ES-I3 (cell line): Measurements from ENCODE around the gene NGLY1.

Source experiments
- H3K36me3 ChIP-seq: 2 replicates; pipeline ENCODE4 v1.6.1; 2013; ENCODE audit warnings: mild to moderate bottlenecking, low read length, control low read depth, moderate library complexity; ENCODE audit not compliant: insufficient read depth
- H3K4me1 ChIP-seq: 2 replicates; pipeline ENCODE4 v1.6.1; 2013; ENCODE audit warnings: mild to moderate bottlenecking, control low read depth, low read length; ENCODE audit not compliant: insufficient read depth
- H3K9ac ChIP-seq: 2 replicates; pipeline ENCODE4 v1.6.1; 2013; ENCODE audit warnings: low read depth, mild to moderate bottlenecking, low read length, moderate library complexity
- H3K9me3 ChIP-seq: 2 replicates; pipeline ENCODE4 v1.6.1; 2013; ENCODE audit warnings: mild to moderate bottlenecking, low read length, moderate library complexity; ENCODE audit not compliant: control insufficient read depth, insufficient read depth

Gene NGLY1

GRCh38 chr3:25679166-25679565, 104.1 kb downstream of the NGLY1 start:
- Histone ChIP-seq H3K9ac (no peak overlapping the region), H3K9me3 (no peaks in the 10 kb centered on the region), H3K4me1 (no peaks in the 10 kb centered on the region), H3K36me3 (no peaks in the 10 kb centered on the region)

GRCh38 chr3:25678581-25678980, 104.7 kb downstream of the NGLY1 start:
- Histone ChIP-seq H3K4me1 (no peaks in the 10 kb centered on the region), H3K9ac (no peak overlapping the region), H3K9me3 (no peaks in the 10 kb centered on the region)

GRCh38 chr3:25677121-25677520, 106.1 kb downstream of the NGLY1 start:
- Histone ChIP-seq H3K9me3 (no peaks in the 10 kb centered on the region), H3K9ac (no peak overlapping the region), H3K4me1 (no peaks in the 10 kb centered on the region), H3K36me3 (no peaks in the 10 kb centered on the region)

More at GRCh38 chr3:25678581-25678980, 104.7 kb downstream of the NGLY1 start:
- H3K36me3 ChIP-seq: no peaks in the 10 kb centered on the region

- H3K9me3 ChIP-seq: no peaks in the 10 kb centered on the region
- H3K9ac ChIP-seq: no peak overlapping the region
- no peaks in the 10 kb centered on the region for H3K36me3 ChIP-seq
- H3K4me1 ChIP-seq: no peaks in the 10 kb centered on the region
These were observed 108.6 kb downstream of the NGLY1 start for GRCh38 chr3:25674670-25675069.

GRCh38 chr3:25673738-25674298, 109.4 kb downstream of the NGLY1 start:
- H3K36me3 ChIP-seq: no peaks in the 10 kb centered on the region
- no peaks in the 10 kb centered on the region for H3K4me1 ChIP-seq
- no peak overlapping the region for H3K9ac ChIP-seq
- H3K9me3 ChIP-seq: no peaks in the 10 kb centered on the region
